HG03432 (cell line): ENCODE results near the gene TBRG4.

Experiments used
- ATAC-seq: cut with Tn5 transposase; IDR thresholded peaks from one replicate; pipeline ENCODE4 v1.9.1; 2021; ENCODE audit warnings: mild to moderate bottlenecking, moderate library complexity; ENCODE audit not compliant: unreplicated experiment

TBRG4 gene

GRCh38 chr7:45092931-45093235 lies 18.6 kb downstream of the TBRG4 start:
- no peak for ATAC-seq

DNA sequence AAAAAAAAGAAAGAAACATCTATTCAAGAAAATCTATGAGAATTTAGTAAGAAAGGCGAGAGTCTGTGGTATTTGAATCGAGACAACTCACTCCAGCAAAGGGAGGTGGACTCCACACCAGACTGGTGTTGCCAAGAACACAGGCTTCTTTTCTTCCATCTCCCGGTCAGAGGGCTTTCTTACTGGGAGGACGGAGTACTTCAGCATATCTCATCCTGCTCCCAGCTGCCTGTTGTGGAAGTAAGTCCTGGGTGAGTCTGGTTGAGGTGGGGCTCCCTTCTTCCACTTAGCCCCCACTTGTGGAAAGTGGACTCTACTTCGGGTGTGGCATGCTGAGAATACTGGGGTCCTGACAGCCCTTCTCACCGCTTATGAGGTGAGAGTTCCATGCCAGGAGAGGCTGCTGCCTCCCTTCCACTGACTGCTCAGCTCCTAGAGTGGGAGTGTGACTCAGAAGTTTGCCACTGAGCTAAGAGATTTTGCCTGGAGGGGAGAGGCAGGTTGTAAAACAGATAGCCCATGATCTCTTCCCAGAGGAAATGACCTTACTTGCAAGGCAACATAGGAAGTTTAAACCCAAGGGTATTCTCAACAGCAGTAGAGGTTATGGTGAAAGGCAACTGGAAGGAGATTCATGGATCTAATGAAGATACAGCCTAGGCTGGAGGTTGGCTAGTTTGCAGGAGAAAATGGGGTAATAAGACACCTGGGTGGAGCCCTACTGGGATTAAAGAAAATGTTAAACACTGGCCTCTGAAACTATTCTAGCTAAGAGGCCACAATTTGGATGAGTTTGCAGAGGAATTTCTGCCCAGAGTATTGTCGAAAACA lies 19.2 kb downstream of the TBRG4 start:
- no peak for ATAC-seq

DNA sequence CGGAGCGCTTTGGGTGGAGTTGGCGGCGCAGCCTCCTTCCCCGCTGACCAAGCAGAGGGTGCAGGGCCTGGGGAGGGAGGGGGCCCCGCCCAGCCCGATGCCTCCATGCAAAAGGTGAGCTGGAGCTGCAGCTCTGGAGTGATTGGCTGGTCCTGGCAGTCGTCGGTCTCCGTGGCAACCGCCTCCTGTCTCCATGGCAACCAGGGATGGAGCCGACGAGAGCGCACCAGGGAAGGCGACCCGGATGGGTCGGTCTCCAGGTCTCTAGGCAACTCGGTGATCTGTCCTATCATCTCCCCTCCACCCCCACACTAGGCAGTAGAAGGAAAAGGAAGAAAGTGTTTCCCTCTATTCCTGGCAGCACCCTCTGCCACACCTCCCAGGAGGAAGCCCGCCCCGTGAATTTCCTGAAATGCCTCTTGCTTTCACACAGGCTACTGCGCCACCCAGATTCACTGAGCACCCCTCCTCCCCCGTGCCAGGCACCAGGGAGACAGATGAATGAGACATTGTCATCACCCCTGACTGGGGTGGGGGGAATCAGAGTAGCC lies 22.1 kb downstream of the TBRG4 start:
- no peak for ATAC-seq

DNA sequence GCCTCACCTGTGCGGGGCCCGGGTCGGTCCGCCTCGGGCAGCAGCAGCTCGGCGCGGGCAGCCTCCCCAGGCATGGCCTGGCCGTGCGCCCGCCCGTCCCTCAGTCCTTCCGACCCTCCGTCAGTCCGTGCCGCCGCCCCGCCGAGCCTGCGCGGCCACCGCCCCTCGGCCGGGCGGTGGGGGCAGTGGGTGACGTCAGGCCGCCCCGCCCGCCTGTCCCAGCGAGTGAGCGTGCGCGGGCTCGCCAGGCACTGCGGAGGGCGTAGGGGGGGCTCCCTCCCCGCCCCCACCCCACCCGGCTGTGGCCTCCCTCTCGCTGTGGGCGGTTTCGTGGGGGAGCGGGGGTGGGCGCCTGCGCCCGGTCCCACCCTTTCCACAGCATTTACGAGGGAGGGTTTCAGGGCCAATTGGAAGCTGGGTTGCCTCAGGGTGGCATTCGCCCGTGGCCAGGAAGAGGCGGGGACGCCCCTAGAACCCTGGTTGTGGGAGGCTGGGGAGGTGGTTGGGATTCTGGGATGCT lies 22.6 kb downstream of the TBRG4 start, which contains the start of gene NACAD:
Gene NACAD (minus strand): TSS at position 149 of the 520 bp plus-strand sequence. CDS start 75 bp downstream, at position 74.
- no peak for ATAC-seq

DNA sequence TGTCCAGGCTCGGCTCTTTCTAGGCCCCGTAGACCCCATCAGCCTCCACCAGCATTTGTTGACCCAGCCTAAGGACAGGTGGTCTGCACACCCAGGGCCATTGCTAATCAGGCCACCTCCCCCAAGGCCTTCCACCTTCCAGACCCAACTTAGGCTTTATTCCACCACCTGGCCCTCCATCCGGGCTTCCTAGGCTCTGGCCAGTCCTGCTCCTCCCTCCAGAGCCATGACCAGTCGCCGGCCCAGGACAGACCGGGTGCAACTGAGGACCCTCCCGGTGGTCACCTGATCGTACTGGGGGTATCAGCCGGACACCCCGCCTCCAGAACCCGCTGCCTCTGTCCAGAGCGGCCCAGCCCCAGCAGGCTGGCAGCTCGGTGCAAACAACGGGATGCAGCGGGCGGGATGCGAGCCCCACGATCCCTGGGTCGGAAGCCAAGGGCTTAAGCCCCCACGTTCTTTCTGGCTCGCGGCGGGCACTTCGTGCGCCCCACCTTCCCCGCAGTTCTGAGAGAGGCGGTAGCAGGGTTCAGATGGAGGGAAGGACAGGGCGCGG lies 23.3 kb downstream of the TBRG4 start:
- no peak for ATAC-seq

- no peak for ATAC-seq
Observed at GRCh38 chr7:45087301-45088145, 24.0 kb downstream of the TBRG4 start.

- ATAC-seq, result no peak
Observed at GRCh38 chr7:45086331-45087065, 25.0 kb downstream of the TBRG4 start.

- no peak for ATAC-seq
Observed at GRCh38 chr7:45085619-45086200, 25.8 kb downstream of the TBRG4 start.

DNA sequence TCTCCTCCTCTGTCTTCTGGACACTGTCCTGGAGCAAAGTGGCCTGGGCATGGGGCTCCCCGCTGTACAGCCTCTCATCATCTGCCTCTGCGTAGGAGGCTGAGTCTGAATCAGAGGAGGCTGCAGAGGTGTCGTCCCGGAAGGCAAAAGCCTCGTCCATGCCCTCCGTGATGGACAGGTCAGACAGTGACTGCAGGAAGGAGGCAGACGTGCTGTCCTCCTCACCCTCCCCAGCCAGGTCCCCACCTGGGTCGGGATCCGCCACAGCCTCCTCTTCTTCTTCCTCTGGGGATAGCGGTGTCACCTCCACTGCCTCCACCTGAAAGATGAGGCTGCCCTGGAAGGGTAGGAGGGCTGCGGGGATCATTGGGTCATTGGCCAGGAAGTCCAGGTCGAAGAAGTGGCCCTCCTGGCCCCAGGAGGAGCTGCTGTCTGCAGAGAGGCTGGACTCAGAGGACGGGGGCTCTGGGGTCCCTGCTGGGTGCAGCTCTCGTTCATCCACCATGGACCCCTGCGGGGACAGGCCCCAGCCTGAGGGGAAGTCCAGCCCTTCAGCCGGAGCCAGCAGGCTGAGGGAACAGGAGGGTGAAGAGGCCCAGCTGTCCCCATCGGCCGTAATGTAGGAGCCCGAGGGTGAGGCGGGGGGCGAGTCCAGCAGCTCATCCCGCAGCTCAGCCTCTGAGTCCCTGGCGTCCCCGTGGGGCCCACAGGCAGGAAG lies 26.4 kb downstream of the TBRG4 start:
- ATAC-seq, result no peak

- no peak for ATAC-seq
Observed at GRCh38 chr7:45084336-45084735, 27.2 kb downstream of the TBRG4 start.

DNA sequence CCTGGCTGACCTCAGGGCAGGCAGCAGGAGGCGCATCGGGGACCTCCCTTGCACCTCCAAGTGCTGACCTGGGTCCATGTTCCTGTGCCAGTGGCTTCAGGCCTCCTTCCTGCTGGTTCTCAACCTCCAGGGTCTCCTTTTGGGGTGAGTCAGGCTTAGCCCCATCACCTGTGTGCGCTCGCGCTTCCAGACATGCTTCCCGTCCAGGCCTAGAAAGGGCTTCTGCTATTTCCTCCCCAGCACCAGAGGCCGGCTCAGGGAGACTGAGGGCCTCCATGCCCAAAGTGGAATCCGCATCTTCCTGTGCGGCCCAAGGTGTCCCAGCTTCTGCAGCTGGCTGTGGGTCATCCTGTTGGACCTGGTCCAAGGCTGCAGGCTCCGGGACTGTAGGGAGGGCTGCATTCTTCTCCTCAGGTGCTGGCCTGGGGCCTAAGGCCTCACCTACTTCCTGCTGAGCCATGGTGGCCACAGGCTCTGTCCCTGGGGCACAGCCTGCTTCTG lies 28.6 kb downstream of the TBRG4 start:
- no peak for ATAC-seq

GRCh38 chr7:45082031-45082830 lies 29.3 kb downstream of the TBRG4 start:
- ATAC-seq, result no peak

GRCh38 chr7:45081670-45081974 lies 29.9 kb downstream of the TBRG4 start:
- no peak for ATAC-seq

GRCh38 chr7:45080958-45081669 lies 30.4 kb downstream of the TBRG4 start:
- ATAC-seq, result no peak

GRCh38 chr7:45080265-45080957 lies 31.1 kb downstream of the TBRG4 start:
- no peak for ATAC-seq

- no peak for ATAC-seq
Observed at GRCh38 chr7:45078125-45078681, 33.3 kb downstream of the TBRG4 start.

DNA sequence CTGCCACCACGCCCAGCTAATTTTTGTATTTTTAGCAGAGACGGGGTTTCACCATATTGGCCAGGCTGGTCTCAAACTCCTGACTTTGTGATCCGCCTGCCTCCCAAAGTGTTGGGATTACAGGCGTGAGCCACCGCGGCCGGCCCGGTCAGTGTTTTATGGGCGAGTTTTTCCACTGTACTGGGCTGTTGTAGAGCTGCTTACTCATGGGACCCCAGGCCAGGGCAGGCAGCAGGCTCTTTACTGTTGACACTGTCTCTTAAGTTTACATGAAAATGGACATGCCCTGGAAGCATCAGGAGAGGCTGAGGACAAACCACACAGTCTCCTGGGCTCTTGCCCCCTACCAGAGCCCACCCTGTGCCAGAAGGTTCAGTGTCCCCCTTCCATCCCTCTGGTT lies 33.9 kb downstream of the TBRG4 start:
- ATAC-seq, result no peak
